IPS-NIHi11 (cell line): ENCODE results near the gene TSTD1.
"Not testable (repeated sequence)": the region's sequence is repeated elsewhere in the genome, so short reads cannot be mapped to it uniquely, and the experiment has no call there.

ENCODE experiments used
- DNase-seq: peaks from one replicate; pipeline ENCODE4 v3.0.0; 2012; ENCODE audit warnings: mixed read lengths, low spot score

Gene TSTD1

GRCh38 chr1:161068306-161069234, 29.8 kb upstream of the TSTD1 start:
- peak; percentile 53 for DNase-seq

GRCh38 chr1:161066694-161067093, 27.9 kb upstream of the TSTD1 start:
- no peak for DNase-seq

GRCh38 chr1:161065681-161066080, 26.9 kb upstream of the TSTD1 start:
- not testable (repeated sequence) for DNase-seq

- DNase-seq: not testable (repeated sequence)
Observed at GRCh38 chr1:161063936-161064335, 25.2 kb upstream of the TSTD1 start.

- no peak for DNase-seq
Observed at GRCh38 chr1:161061419-161061818, 22.7 kb upstream of the TSTD1 start.

- no peak for DNase-seq
Observed at GRCh38 chr1:161059293-161059692, 20.5 kb upstream of the TSTD1 start.

GRCh38 chr1:161054805-161055204, 16.0 kb upstream of the TSTD1 start:
- no peak for DNase-seq

GRCh38 chr1:161054232-161054631, 15.5 kb upstream of the TSTD1 start:
- DNase-seq: no peak

GRCh38 chr1:161052899-161053298, 14.1 kb upstream of the TSTD1 start:
- no peak for DNase-seq

GRCh38 chr1:161051219-161051618, 12.5 kb upstream of the TSTD1 start:
- DNase-seq: no peak

- DNase-seq: no peak
Observed at GRCh38 chr1:161048949-161049722, 10.4 kb upstream of the TSTD1 start.

GRCh38 chr1:161047436-161048420, 9.0 kb upstream of the TSTD1 start:
- DNase-seq: no peak

- DNase-seq: no peak
Observed at GRCh38 chr1:161046605-161047228, 8.0 kb upstream of the TSTD1 start.

GRCh38 chr1:161045736-161046604, 7.2 kb upstream of the TSTD1 start, which contains the start of gene USF1:
Gene USF1, minus strand, starts transcription at chr1:161045977. Its CDS starts 2,702 bp downstream, at chr1:161043275.
- DNase-seq: peak; percentile 95

GRCh38 chr1:161044908-161045735, 6.4 kb upstream of the TSTD1 start:
- DNase-seq: peak; percentile 68

GRCh38 chr1:161044535-161044907, 5.8 kb upstream of the TSTD1 start:
- no peak for DNase-seq

GRCh38 chr1:161039546-161039945, 782 bp upstream of the TSTD1 start:
- no peak for DNase-seq

GRCh38 chr1:161039154-161039545, 386 bp upstream of the TSTD1 start:
- DNase-seq: no peak
